ENCODE measurements around the gene GTPBP8. TPM values are rescaled to one million over a fixed set of nuclear protein-coding genes. Genes with fewer than 3 reads are reported as not detected.

The GTPBP8 gene
- total and polyA plus RNA-seq, 2 donors (not counting 3 experiments of a cell fraction or from before 2014, with no cell fraction given): 13.7 to 20.2 TPM

DNA sequence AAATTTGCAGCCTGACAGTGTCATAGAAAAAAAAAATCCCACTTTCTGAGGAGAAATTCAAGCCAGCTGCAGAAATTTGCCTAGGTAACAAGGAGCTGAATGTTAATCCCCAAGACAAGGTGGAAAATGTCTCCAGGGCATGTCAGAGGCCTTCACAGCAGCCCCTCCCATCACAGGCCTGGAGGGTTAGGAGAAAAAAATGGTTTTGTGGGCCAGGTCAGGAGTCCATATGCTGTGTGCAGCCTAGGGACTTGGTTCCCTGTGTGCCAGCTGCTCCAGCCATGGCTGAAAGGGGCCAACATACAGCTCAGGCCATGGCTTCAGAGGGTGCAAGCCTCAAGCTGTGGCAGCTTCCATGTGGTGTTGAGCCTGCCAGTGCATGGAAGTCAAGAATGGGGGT lies 27.1 kb upstream of the GTPBP8 start:
- FAIRE-seq (no peak), DNase-seq (ENCODE audit: low read depth, low spot score) (no peak)
- dilution Hi-C loops (cut with MboI; ENCODE audit: extremely low pct_ligation_motif_present, low sequenced_read_pairs): no loop called here
- Histone ChIP-seq H3K9me3 (replicated peaks; ENCODE audit: control insufficient read depth, insufficient read depth, low read length) (no peaks in the 10 kb centered on the region), H3K9ac (replicated peaks; ENCODE audit: extremely low read depth, insufficient read depth, low read length) (no peak overlapping the region), H3K36me3 (ENCODE audit: control insufficient read depth in 2 of 2, extremely low read depth in 1 of 2, insufficient read depth in 2 of 2, low read length in 2 of 2) (no peaks in the 10 kb centered on the region), H4K20me1 (replicated peaks; ENCODE audit: control insufficient read depth, extremely low read depth, insufficient read depth, low read length) (no peaks in the 10 kb centered on the region), H3K4me3 (replicated peaks in 1 of 3; ENCODE audit: insufficient read depth in 1 of 3, low read depth in 1 of 3, low read length in 3 of 3) (no peak overlapping the region), H3K9me1 (replicated peaks; ENCODE audit: control insufficient read depth, extremely low read depth, insufficient read depth, low read length) (no peaks in the 10 kb centered on the region), H3K79me2 (ENCODE audit: control insufficient read depth, insufficient read depth, low read length) (no peaks in the 10 kb centered on the region), H3K4me2 (ENCODE audit: insufficient read depth, low read length) (no peak overlapping the region), H3K27ac (ENCODE audit: insufficient read depth, low read depth, low read length) (no peak overlapping the region), H3K4me1 (ENCODE audit: control insufficient read depth, extremely low read depth, insufficient read depth, low read length) (no peaks in the 10 kb centered on the region), H2AFZ (ENCODE audit: low read depth, low read length) (no peak overlapping the region), H3K27me3 (ENCODE audit: control insufficient read depth in 2 of 2, insufficient read depth in 2 of 2, low read length in 2 of 2) (peaks cover 9 to 10% of the 10 kb centered on the region in 2 experiments)
- CTCF ChIA-PET: no interaction called here
- POLR2A ChIA-PET: no interaction called here
- BruUV-seq (replicated peaks): no TSS peak
- TF ChIP-seq GATA2 (IDR thresholded peaks at IDR 0.05; ENCODE audit: insufficient read depth, insufficient read length, low read depth, low read length) (no peak), EZH2 (IDR thresholded peaks at IDR 0.05; ENCODE audit: borderline replicate concordance, low read depth, low read length, severe bottlenecking) (no peak)
- intact Hi-C loops (cut with micrococcal nuclease): no loop called here

DNA sequence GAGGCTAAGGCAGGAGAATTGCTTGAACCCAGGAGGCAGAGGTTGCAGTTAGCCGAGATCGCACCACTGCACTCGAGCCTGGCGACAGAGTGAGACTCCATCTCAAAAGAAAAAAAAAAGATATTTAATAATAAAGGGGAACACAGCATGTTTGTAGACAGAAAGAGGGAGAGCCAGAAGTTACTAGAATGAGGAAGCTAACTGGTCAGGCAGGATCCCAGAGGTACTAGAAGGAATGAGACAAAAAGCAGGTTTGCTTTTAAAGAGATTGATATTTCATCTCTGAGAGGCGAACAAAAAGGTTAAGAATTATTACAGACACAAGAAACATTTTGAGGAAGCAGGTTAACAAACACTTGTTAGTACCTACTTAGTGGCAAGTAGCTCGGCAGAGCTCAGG lies 25.1 kb upstream of the GTPBP8 start:
- H3K4me3 ChIP-seq (replicated peaks in 1 of 3; ENCODE audit: insufficient read depth in 1 of 3, low read depth in 1 of 3, low read length in 3 of 3): no peak overlapping the region
- BruUV-seq (replicated peaks): no TSS peak
- dilution Hi-C loops (cut with MboI; ENCODE audit: extremely low pct_ligation_motif_present, low sequenced_read_pairs): no loop called here
- no peak overlapping the region for H2AFZ ChIP-seq (ENCODE audit: low read depth, low read length)
- no peak overlapping the region for H3K9ac ChIP-seq (replicated peaks; ENCODE audit: extremely low read depth, insufficient read depth, low read length)
- FAIRE-seq: no peak
- CTCF ChIA-PET: interaction anchor here (2.8 to 4.4 kb wide), 2 partner anchors 14 to 231 kb away, joined by 12 to 31 read pairs; no protein-coding TSS in a partner anchor
- POLR2A ChIA-PET: no interaction called here
- H3K9me3 ChIP-seq (replicated peaks; ENCODE audit: control insufficient read depth, insufficient read depth, low read length): no peaks in the 10 kb centered on the region
- H3K36me3 ChIP-seq (ENCODE audit: control insufficient read depth in 2 of 2, extremely low read depth in 1 of 2, insufficient read depth in 2 of 2, low read length in 2 of 2): no peaks in the 10 kb centered on the region
- H3K4me1 ChIP-seq (ENCODE audit: control insufficient read depth, extremely low read depth, insufficient read depth, low read length): no peaks in the 10 kb centered on the region
- no peak overlapping the region for H3K27ac ChIP-seq (ENCODE audit: insufficient read depth, low read depth, low read length)
- no peaks in the 10 kb centered on the region for H4K20me1 ChIP-seq (replicated peaks; ENCODE audit: control insufficient read depth, extremely low read depth, insufficient read depth, low read length)
- no peaks in the 10 kb centered on the region for H3K9me1 ChIP-seq (replicated peaks; ENCODE audit: control insufficient read depth, extremely low read depth, insufficient read depth, low read length)
- intact Hi-C loops (cut with micrococcal nuclease): no loop called here
- no peak for DNase-seq (ENCODE audit: low read depth, low spot score)
- H3K4me2 ChIP-seq (ENCODE audit: insufficient read depth, low read length): no peak overlapping the region
- H3K27me3 ChIP-seq (ENCODE audit: control insufficient read depth in 2 of 2, insufficient read depth in 2 of 2, low read length in 2 of 2): peaks cover 6 to 14% of the 10 kb centered on the region in 2 experiments
- TF ChIP-seq EZH2 (IDR thresholded peaks at IDR 0.05; ENCODE audit: borderline replicate concordance, low read depth, low read length, severe bottlenecking): no peak
- no peaks in the 10 kb centered on the region for H3K79me2 ChIP-seq (ENCODE audit: control insufficient read depth, insufficient read depth, low read length)

Data from endothelial cell of umbilical vein (primary cell).